ENCODE results near the gene POR. TPM values are rescaled to one million over a fixed set of nuclear protein-coding genes. Genes with fewer than 3 reads are reported as not detected.

POR gene
- total RNA-seq, 1 donor from 2014 or later = 62.2 TPM

DNA sequence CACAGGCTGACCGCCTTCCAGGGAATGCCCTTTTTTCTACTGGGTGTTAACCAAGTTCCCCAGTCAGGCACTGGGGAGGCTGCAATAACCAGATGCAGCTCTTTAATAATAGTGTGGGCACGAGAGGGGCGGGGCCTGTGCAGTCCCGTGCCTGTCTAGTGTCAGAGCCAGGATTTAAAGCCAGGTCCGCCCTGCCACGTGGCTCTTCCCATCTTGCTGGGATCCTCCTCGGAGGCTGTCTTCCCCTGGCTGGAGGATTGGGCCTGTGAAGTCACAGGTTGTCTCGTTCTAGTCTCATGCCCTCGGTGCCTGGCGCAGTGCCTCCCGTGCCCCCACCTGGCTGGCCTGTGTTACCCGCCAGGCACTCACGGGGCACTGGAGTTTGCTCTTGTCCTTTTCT is 54.2 kb downstream of the POR start:
- no peak overlapping the region for H3K4me3 Mint-ChIP-seq (ENCODE audit: unreplicated experiment)
- H3K36me3 Mint-ChIP-seq (ENCODE audit: low read depth) = peaks cover 16% of the 10 kb centered on the region
- H3K27me3 Mint-ChIP-seq (ENCODE audit: low read depth) = no peaks in the 10 kb centered on the region
- H3K4me1 Mint-ChIP-seq (ENCODE audit: low read depth) = peaks cover 9% of the 10 kb centered on the region
- H3K27ac Mint-ChIP-seq (ENCODE audit: unreplicated experiment) = no peak overlapping the region
- H3K9me3 Mint-ChIP-seq (ENCODE audit: low read depth) = no peaks in the 10 kb centered on the region
- TF ChIP-seq, protein P1, sequence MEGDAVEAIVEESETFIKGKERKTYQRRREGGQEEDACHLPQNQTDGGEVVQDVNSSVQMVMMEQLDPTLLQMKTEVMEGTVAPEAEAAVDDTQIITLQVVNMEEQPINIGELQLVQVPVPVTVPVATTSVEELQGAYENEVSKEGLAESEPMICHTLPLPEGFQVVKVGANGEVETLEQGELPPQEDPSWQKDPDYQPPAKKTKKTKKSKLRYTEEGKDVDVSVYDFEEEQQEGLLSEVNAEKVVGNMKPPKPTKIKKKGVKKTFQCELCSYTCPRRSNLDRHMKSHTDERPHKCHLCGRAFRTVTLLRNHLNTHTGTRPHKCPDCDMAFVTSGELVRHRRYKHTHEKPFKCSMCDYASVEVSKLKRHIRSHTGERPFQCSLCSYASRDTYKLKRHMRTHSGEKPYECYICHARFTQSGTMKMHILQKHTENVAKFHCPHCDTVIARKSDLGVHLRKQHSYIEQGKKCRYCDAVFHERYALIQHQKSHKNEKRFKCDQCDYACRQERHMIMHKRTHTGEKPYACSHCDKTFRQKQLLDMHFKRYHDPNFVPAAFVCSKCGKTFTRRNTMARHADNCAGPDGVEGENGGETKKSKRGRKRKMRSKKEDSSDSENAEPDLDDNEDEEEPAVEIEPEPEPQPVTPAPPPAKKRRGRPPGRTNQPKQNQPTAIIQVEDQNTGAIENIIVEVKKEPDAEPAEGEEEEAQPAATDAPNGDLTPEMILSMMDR (IDR thresholded peaks at IDR 0.05) = no peak
- DNase-seq (ENCODE audit: low spot score) = no peak

DNA sequence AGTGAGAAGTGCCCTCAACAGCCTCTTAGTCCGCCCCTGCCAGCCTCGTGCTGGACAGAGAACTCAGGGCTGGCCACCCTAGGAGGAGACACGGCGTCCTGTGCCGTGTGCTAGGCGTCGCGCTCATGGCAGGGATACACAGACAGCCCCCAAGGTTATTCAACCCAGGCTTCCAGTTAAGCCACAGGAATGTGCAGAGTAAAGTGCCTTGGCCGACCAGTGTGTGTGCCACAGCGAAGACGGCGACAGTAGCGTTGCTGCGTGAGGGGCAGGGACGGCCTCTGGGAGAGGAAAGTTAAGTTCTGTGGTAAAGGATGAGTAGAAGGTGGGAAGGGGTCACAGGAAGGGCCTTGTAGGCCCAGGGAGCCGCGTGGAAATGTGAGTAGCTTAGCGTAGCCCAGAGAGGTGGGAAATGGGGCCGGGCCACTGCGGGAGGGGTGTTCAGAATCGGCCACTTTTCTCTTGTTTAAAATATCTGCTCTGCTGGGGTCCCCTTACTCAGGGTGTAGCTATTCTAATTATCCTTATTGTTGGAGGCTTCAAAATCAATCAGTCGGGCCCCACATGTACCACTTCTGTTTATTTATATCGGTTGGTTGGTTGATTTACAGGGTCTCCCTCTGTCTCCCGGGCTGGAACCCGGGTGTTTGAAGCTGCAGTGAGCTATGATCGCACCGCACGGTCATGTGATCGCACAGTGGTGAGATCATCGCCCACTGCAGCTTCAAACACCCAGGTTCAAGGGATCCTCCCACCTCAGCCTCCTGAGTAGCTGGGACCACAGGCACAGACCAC is 54.9 kb downstream of the POR start:
- H3K27ac Mint-ChIP-seq (ENCODE audit: unreplicated experiment) = no peak overlapping the region
- H3K36me3 Mint-ChIP-seq (ENCODE audit: low read depth) = peaks cover 18% of the 10 kb centered on the region
- H3K4me3 Mint-ChIP-seq (ENCODE audit: unreplicated experiment) = no peak overlapping the region
- DNase-seq (ENCODE audit: low spot score) = no peak
- no peaks in the 10 kb centered on the region for H3K27me3 Mint-ChIP-seq (ENCODE audit: low read depth)
- no peaks in the 10 kb centered on the region for H3K9me3 Mint-ChIP-seq (ENCODE audit: low read depth)
- H3K4me1 Mint-ChIP-seq (ENCODE audit: low read depth) = peaks cover 9% of the 10 kb centered on the region
- TF ChIP-seq, protein P1 (IDR thresholded peaks at IDR 0.05) = no peak

DNA sequence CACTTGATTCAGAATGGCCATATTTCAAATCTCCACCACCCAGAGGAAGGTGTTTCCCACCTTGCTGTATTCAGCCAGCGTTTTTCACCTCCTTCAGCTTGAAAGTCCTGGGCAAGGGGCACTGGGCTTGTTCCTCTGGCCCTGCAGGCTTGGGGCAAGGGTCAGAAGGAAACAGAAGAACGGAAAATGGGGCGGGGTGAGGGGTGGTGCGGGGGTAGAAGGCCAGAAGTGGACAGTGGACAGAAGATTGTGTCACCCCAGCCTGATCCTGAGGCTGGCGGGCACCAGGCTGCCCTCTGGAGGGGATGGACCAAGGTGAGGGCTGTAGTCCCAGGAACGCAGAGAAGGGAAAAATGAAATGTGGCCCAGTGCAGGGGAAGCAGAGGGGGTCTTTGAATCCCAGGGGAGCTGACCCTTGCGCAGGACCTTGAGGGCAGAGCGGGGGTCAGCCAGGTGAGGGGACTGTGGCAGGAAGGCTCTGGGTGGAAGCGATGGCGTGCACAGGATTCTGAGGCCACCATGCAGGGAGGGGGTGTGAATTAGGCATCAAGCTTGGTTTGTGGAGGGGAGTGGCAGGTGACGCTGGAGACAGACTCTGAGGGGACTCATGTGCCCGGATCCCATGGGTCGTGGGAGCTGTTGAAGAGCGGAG is 56.5 kb downstream of the POR start:
- peaks cover 3% of the 10 kb centered on the region for H3K4me1 Mint-ChIP-seq (ENCODE audit: low read depth)
- H3K4me3 Mint-ChIP-seq (ENCODE audit: unreplicated experiment) = no peak overlapping the region
- H3K36me3 Mint-ChIP-seq (ENCODE audit: low read depth) = peaks cover 17% of the 10 kb centered on the region
- no peak overlapping the region for H3K27ac Mint-ChIP-seq (ENCODE audit: unreplicated experiment)
- DNase-seq (ENCODE audit: low spot score) = no peak
- no peaks in the 10 kb centered on the region for H3K9me3 Mint-ChIP-seq (ENCODE audit: low read depth)
- TF ChIP-seq, protein P1 (IDR thresholded peaks at IDR 0.05) = no peak
- H3K27me3 Mint-ChIP-seq (ENCODE audit: low read depth) = no peaks in the 10 kb centered on the region

DNA sequence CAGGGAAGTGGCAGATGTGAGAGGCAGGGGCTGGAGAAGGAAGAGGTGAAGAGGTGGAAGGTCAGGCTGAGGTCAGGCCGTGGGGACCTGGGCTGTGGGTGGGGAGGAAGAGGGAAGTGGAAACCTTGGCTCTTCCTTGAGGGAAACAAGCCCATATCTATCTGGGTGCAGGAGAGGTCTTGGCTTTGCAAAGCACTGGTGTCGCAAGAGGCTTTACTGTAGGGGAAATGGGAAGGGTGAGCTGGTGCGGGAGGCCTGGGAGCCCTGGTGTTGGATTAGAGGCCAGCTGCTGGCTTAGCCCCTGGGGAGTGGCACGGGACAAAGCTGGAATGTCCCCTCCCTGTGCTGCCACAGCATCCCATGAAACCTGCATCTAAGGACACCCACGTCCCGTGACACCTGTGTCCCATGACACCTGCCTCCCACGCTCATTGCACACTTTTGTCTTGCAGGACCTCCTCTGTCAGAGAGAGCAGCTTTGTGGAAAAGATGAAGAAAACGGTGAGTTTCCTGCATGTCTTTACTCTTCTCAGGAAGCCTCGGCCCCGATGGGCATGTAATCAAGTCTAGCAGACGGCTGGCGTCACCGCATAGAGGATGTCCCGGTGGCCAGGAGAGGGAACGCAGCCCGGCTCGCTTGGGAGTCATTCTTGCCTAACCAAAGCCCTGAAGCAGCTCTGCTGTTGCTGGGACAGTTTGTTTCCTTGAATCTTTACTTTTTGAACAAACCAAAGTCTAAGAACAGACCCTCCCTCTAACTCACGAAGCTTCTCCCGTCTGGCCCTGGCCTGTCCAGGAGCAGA is 57.2 kb downstream of the POR start:
- peaks cover 5% of the 10 kb centered on the region for H3K4me1 Mint-ChIP-seq (ENCODE audit: low read depth)
- H3K27ac Mint-ChIP-seq (ENCODE audit: unreplicated experiment) = no peak overlapping the region
- H3K27me3 Mint-ChIP-seq (ENCODE audit: low read depth) = no peaks in the 10 kb centered on the region
- DNase-seq (ENCODE audit: low spot score) = no peak
- H3K36me3 Mint-ChIP-seq (ENCODE audit: low read depth) = peaks cover 17% of the 10 kb centered on the region
- TF ChIP-seq, protein P1 (IDR thresholded peaks at IDR 0.05) = peak; percentile 27
- no peaks in the 10 kb centered on the region for H3K9me3 Mint-ChIP-seq (ENCODE audit: low read depth)
- H3K4me3 Mint-ChIP-seq (ENCODE audit: unreplicated experiment) = no peak overlapping the region

DNA sequence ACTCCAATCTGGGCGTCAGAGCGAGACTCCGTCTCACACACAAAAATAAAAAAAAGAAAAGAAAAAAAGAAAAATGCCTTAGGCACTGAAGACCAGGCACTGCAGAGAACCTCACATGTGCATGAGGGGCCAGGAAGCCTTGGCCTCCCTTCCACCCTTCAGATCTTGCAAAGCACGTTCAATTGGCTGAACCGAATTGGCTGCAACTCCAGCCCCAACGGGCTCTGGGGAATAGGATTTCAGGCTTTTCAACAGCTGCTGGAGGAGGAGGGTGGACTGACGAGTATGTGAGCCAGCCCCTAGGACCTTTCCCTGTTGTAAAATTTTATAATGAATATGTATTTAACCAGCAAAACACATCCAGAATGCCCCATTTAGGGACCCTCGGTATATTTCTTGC is 62.8 kb downstream of the POR start:
- Mint-ChIP-seq H3K27ac (ENCODE audit: unreplicated experiment) (peak overlapping the region; percentile 45), H3K36me3 (ENCODE audit: low read depth) (peaks cover 12% of the 10 kb centered on the region), H3K4me1 (ENCODE audit: low read depth) (peaks cover 17% of the 10 kb centered on the region), H3K9me3 (ENCODE audit: low read depth) (no peaks in the 10 kb centered on the region), H3K27me3 (ENCODE audit: low read depth) (no peaks in the 10 kb centered on the region), H3K4me3 (ENCODE audit: unreplicated experiment) (no peak overlapping the region)
- TF ChIP-seq, protein P1 (IDR thresholded peaks at IDR 0.05) = no peak
- no peak for DNase-seq (ENCODE audit: low spot score)

Measured in chondrocyte (in vitro differentiated cells).